NCI-H187 (cell line): Measurements from ENCODE around the gene MCF2L.

Experiments
- DNase-seq, 2 experiments: peaks; one replicate each; lab custom pipeline; 2025; lab: John Stamatoyannopoulos, UW

MCF2L gene

GRCh38 chr13:113113846-113114271 is 144.8 kb downstream of the MCF2L start:
- DNase-seq, result no peak

GRCh38 chr13:113114511-113115362 is 145.7 kb downstream of the MCF2L start:
- DNase-seq, result no peak

GRCh38 chr13:113115363-113116205 is 146.6 kb downstream of the MCF2L start:
- no peak for DNase-seq

- no peak for DNase-seq
Measured at GRCh38 chr13:113116206-113116800, 147.3 kb downstream of the MCF2L start.

GRCh38 chr13:113116871-113117271 is 147.9 kb downstream of the MCF2L start:
- DNase-seq, result no peak

- DNase-seq, result no peak
Measured at GRCh38 chr13:113117335-113117872, 148.4 kb downstream of the MCF2L start.

GRCh38 chr13:113117911-113118260 is 148.9 kb downstream of the MCF2L start:
- DNase-seq, result no peak

- DNase-seq, result no peak
Measured at GRCh38 chr13:113118261-113119021, 149.4 kb downstream of the MCF2L start.

GRCh38 chr13:113119166-113119821 is 150.3 kb downstream of the MCF2L start:
- DNase-seq, result no peak

- no peak for DNase-seq
Measured at GRCh38 chr13:113119822-113120189, 150.8 kb downstream of the MCF2L start.

GRCh38 chr13:113120300-113121182 is 151.5 kb downstream of the MCF2L start:
- DNase-seq, result no peak

- no peak for DNase-seq
Measured at GRCh38 chr13:113121183-113121927, 152.3 kb downstream of the MCF2L start.

GRCh38 chr13:113121928-113122471 is 153.0 kb downstream of the MCF2L start:
- DNase-seq, result no peak

GRCh38 chr13:113122550-113123225 is 153.7 kb downstream of the MCF2L start, which contains the start of gene F10:
Gene F10 (plus strand): TSS chr13:113122799. CDS start chr13:113122856, 57 bp downstream.
- no peak for DNase-seq

- no peak for DNase-seq
Measured at GRCh38 chr13:113123226-113124201, 154.5 kb downstream of the MCF2L start.

- no peak for DNase-seq
Measured at GRCh38 chr13:113124211-113124970, 155.4 kb downstream of the MCF2L start.
